Ectodermal cell (in vitro differentiated cells): ENCODE data around the gene NDUFC2.
"Not testable (repeated sequence)": the region's sequence is repeated elsewhere in the genome, so short reads cannot be mapped to it uniquely, and the experiment has no call there.

Experiments
- H3K27ac ChIP-seq: 2 replicates; pipeline ENCODE4 v1.7.0; 2013; ENCODE audit warnings: mild to moderate bottlenecking, low read depth, low read length; ENCODE audit not compliant: insufficient read depth, poor library complexity, severe bottlenecking
- H3K27me3 ChIP-seq: 2 replicates; pipeline ENCODE4 v1.7.0; 2013; ENCODE audit warnings: mild to moderate bottlenecking, low read length; ENCODE audit not compliant: insufficient read depth, control insufficient read depth, poor library complexity, severe bottlenecking
- H3K36me3 ChIP-seq: one replicate; pipeline ENCODE4 v1.7.0; 2013; ENCODE audit warnings: low read length; ENCODE audit not compliant: control insufficient read depth, insufficient read depth
- H3K4me1 ChIP-seq: one replicate; pipeline ENCODE4 v1.7.0; 2013; ENCODE audit warnings: low read length; ENCODE audit not compliant: control insufficient read depth, insufficient read depth
- H3K4me3 ChIP-seq: 2 replicates; pipeline ENCODE4 v1.7.0; 2013; ENCODE audit warnings: low read depth, low read length, control low read depth; ENCODE audit not compliant: insufficient read depth
- H3K9me3 ChIP-seq: 2 replicates; pipeline ENCODE4 v1.7.0; 2013; ENCODE audit warnings: mild to moderate bottlenecking, low read length, moderate library complexity; ENCODE audit not compliant: control insufficient read depth
- WGBS, 2 experiments: methylation state at CpG; one replicate each; pipeline ENCODE4 v1.1.7; 2013; ENCODE audit warnings: missing lambda C conversion rate in 2 of 2; 5-methylcytosine and 5-hydroxymethylcytosine counted together

NDUFC2 gene

GRCh38 chr11:78066471-78066870, 13.2 kb downstream of the NDUFC2 start:
- no peak overlapping the region for H3K4me3 ChIP-seq
- no peaks in the 10 kb centered on the region for H3K4me1 ChIP-seq
- H3K9me3 ChIP-seq: no peaks in the 10 kb centered on the region
- H3K27ac ChIP-seq: no peak overlapping the region
- peaks cover 11% of the 10 kb centered on the region for H3K36me3 ChIP-seq
- WGBS, 2 experiments: 94 to 98% methylated on average over 2 of the region's 2 CpGs
- no peaks in the 10 kb centered on the region for H3K27me3 ChIP-seq

- H3K27ac ChIP-seq: no peak overlapping the region
- no peak overlapping the region for H3K4me3 ChIP-seq
- H3K36me3 ChIP-seq: no peaks in the 10 kb centered on the region
- no peaks in the 10 kb centered on the region for H3K4me1 ChIP-seq
- no peaks in the 10 kb centered on the region for H3K27me3 ChIP-seq
- 88 to 93% methylated on average over 2 of the region's 2 CpGs for WGBS, 2 experiments
- H3K9me3 ChIP-seq: no peaks in the 10 kb centered on the region
These were observed 14.5 kb downstream of the NDUFC2 start for GRCh38 chr11:78065203-78065602.

- Histone ChIP-seq H3K27me3 (no peaks in the 10 kb centered on the region), H3K27ac (no peak within 1 kb of the TSS), H3K4me1 (no peaks in the 10 kb centered on the region), H3K36me3 (no peaks in the 10 kb centered on the region), H3K9me3 (no peaks in the 10 kb centered on the region), H3K4me3 (no peak within 1 kb of the TSS)
- 95 to 96% methylated on average over 14 of the region's 14 CpGs for WGBS, 2 experiments
These were observed 16.1 kb downstream of the NDUFC2 start, which contains the start of gene THRSP for GRCh38 chr11:78063440-78064181. Gene THRSP, plus strand, starts transcription at chr11:78063861. Its CDS starts 21 bp downstream, at chr11:78063882.

GRCh38 chr11:78062671-78063070, 17.0 kb downstream of the NDUFC2 start:
- H3K27me3 ChIP-seq: no peaks in the 10 kb centered on the region
- H3K27ac ChIP-seq: no peak overlapping the region
- 95 to 100% methylated on average over 1 to 2 of the region's 2 CpGs for WGBS, 2 experiments
- no peaks in the 10 kb centered on the region for H3K9me3 ChIP-seq
- H3K36me3 ChIP-seq: no peaks in the 10 kb centered on the region
- no peak overlapping the region for H3K4me3 ChIP-seq
- no peaks in the 10 kb centered on the region for H3K4me1 ChIP-seq

GRCh38 chr11:78061921-78062311, 17.7 kb downstream of the NDUFC2 start:
- no peaks in the 10 kb centered on the region for H3K4me1 ChIP-seq
- H3K27ac ChIP-seq: no peak overlapping the region
- H3K27me3 ChIP-seq: no peaks in the 10 kb centered on the region
- no peaks in the 10 kb centered on the region for H3K9me3 ChIP-seq
- WGBS, 2 experiments: 87 to 88% methylated on average over 4 of the region's 4 CpGs
- no peaks in the 10 kb centered on the region for H3K36me3 ChIP-seq
- H3K4me3 ChIP-seq: no peak overlapping the region

- no peak overlapping the region for H3K27ac ChIP-seq
- WGBS, 2 experiments: 95 to 97% methylated on average over 4 of the region's 4 CpGs
- no peaks in the 10 kb centered on the region for H3K4me1 ChIP-seq
- no peaks in the 10 kb centered on the region for H3K27me3 ChIP-seq
- H3K9me3 ChIP-seq: no peaks in the 10 kb centered on the region
- H3K36me3 ChIP-seq: no peaks in the 10 kb centered on the region
- H3K4me3 ChIP-seq: no peak overlapping the region
These were observed 18.4 kb downstream of the NDUFC2 start for GRCh38 chr11:78061088-78061920.

- Histone ChIP-seq H3K9me3 (no peaks in the 10 kb centered on the region), H3K4me1 (no peaks in the 10 kb centered on the region), H3K4me3 (no peak overlapping the region), H3K27me3 (no peaks in the 10 kb centered on the region), H3K36me3 (no peaks in the 10 kb centered on the region), H3K27ac (no peak overlapping the region)
- 90 to 95% methylated on average over 8 of the region's 8 CpGs for WGBS, 2 experiments
These were observed 19.1 kb downstream of the NDUFC2 start for GRCh38 chr11:78060533-78060932.

- H3K27me3 ChIP-seq, H3K36me3 ChIP-seq, H3K4me1 ChIP-seq, H3K4me3 ChIP-seq, H3K27ac ChIP-seq, H3K9me3 ChIP-seq: not testable (repeated sequence)
- WGBS, 2 experiments: 89 to 96% methylated on average over 9 of the region's 9 CpGs
These were observed 19.8 kb downstream of the NDUFC2 start for GRCh38 chr11:78059749-78060328.

GRCh38 chr11:78057462-78058055, 22.1 kb downstream of the NDUFC2 start:
- no peak overlapping the region for H3K27ac ChIP-seq
- H3K4me3 ChIP-seq: no peak overlapping the region
- 84 to 85% methylated on average over 10 of the region's 10 CpGs for WGBS, 2 experiments

GRCh38 chr11:78056093-78056492, 23.6 kb downstream of the NDUFC2 start:
- 80 to 81% methylated on average over 3 of the region's 3 CpGs for WGBS, 2 experiments

More at GRCh38 chr11:78057462-78058055, 22.1 kb downstream of the NDUFC2 start:
- Histone ChIP-seq H3K27me3 (no peaks in the 10 kb centered on the region), H3K9me3 (no peaks in the 10 kb centered on the region), H3K4me1 (no peaks in the 10 kb centered on the region), H3K36me3 (no peaks in the 10 kb centered on the region)

More at GRCh38 chr11:78056093-78056492, 23.6 kb downstream of the NDUFC2 start:
- Histone ChIP-seq H3K27ac (no peak overlapping the region), H3K27me3 (no peaks in the 10 kb centered on the region), H3K4me3 (no peak overlapping the region), H3K4me1 (no peaks in the 10 kb centered on the region), H3K36me3 (no peaks in the 10 kb centered on the region), H3K9me3 (no peaks in the 10 kb centered on the region)
